ENCODE data around the gene EYA2. TPM values are rescaled to one million over a fixed set of nuclear protein-coding genes. Genes with fewer than 3 reads are reported as not detected.
A peak's percentile ranks its signal among the peaks of the same experiment; 100 is the strongest.

The EYA2 gene
- total RNA-seq, 3 donors from 2014 or later: 5.4 to 19.2 (median 12.5) TPM

GRCh38 chr20:46962452-46963195 is 68.0 kb downstream of the EYA2 start:
- Histone ChIP-seq H3K27me3 (no peaks in the 10 kb centered on the region), H3K36me3 (no peaks in the 10 kb centered on the region), H3K4me3 (no peak overlapping the region), H3K4me1 (peaks cover 7 to 8% of the 10 kb centered on the region in 2 donors), H3K27ac (peak overlapping the region; percentile 80 to 85), H3K9me3 (no peaks in the 10 kb centered on the region)
- intact Hi-C loops (cut with DNase I; ENCODE audit: low total_unique reads): no loop called here
- TF ChIP-seq POLR2A (IDR thresholded peaks at IDR 0.05) (no peak), POLR2AphosphoS5 (IDR thresholded peaks at IDR 0.05) (no peak)
- TF ChIP-seq, protein P1, sequence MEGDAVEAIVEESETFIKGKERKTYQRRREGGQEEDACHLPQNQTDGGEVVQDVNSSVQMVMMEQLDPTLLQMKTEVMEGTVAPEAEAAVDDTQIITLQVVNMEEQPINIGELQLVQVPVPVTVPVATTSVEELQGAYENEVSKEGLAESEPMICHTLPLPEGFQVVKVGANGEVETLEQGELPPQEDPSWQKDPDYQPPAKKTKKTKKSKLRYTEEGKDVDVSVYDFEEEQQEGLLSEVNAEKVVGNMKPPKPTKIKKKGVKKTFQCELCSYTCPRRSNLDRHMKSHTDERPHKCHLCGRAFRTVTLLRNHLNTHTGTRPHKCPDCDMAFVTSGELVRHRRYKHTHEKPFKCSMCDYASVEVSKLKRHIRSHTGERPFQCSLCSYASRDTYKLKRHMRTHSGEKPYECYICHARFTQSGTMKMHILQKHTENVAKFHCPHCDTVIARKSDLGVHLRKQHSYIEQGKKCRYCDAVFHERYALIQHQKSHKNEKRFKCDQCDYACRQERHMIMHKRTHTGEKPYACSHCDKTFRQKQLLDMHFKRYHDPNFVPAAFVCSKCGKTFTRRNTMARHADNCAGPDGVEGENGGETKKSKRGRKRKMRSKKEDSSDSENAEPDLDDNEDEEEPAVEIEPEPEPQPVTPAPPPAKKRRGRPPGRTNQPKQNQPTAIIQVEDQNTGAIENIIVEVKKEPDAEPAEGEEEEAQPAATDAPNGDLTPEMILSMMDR (IDR thresholded peaks at IDR 0.05): no peak
- DNase-seq (ENCODE audit: low spot score in 2 of 2): no peak

- intact Hi-C loops (cut with DNase I; ENCODE audit: low total_unique reads): no loop called here
- Histone ChIP-seq H3K4me1 (peaks cover 7 to 8% of the 10 kb centered on the region in 2 donors), H3K27me3 (no peaks in the 10 kb centered on the region), H3K9me3 (no peaks in the 10 kb centered on the region), H3K4me3 (no peak overlapping the region), H3K36me3 (no peaks in the 10 kb centered on the region), H3K27ac (peak overlapping the region; percentile 80 to 85)
- DNase-seq (ENCODE audit: low spot score in 2 of 2): peak; percentile 56 to 73
- TF ChIP-seq POLR2AphosphoS5 (IDR thresholded peaks at IDR 0.05) (no peak), POLR2A (IDR thresholded peaks at IDR 0.05) (no peak)
- TF ChIP-seq, protein P1 (IDR thresholded peaks at IDR 0.05): no peak
Measured at GRCh38 chr20:46963196-46963529, 68.5 kb downstream of the EYA2 start.

- H3K9me3 ChIP-seq: no peaks in the 10 kb centered on the region
- H3K4me3 ChIP-seq: no peak overlapping the region
- peak in 1 of 2 donors; percentile 54 for DNase-seq (ENCODE audit: low spot score in 2 of 2)
- H3K36me3 ChIP-seq: no peaks in the 10 kb centered on the region
- H3K27me3 ChIP-seq: no peaks in the 10 kb centered on the region
- intact Hi-C loops (cut with DNase I; ENCODE audit: low total_unique reads): no loop called here
- peaks cover 7 to 8% of the 10 kb centered on the region in 2 donors for H3K4me1 ChIP-seq
- TF ChIP-seq POLR2AphosphoS5 (IDR thresholded peaks at IDR 0.05) (no peak), POLR2A (IDR thresholded peaks at IDR 0.05) (no peak)
- TF ChIP-seq, protein P1 (IDR thresholded peaks at IDR 0.05): no peak
- H3K27ac ChIP-seq: peak overlapping the region; percentile 80 to 85
Measured at GRCh38 chr20:46963758-46964617, 69.3 kb downstream of the EYA2 start.

DNA sequence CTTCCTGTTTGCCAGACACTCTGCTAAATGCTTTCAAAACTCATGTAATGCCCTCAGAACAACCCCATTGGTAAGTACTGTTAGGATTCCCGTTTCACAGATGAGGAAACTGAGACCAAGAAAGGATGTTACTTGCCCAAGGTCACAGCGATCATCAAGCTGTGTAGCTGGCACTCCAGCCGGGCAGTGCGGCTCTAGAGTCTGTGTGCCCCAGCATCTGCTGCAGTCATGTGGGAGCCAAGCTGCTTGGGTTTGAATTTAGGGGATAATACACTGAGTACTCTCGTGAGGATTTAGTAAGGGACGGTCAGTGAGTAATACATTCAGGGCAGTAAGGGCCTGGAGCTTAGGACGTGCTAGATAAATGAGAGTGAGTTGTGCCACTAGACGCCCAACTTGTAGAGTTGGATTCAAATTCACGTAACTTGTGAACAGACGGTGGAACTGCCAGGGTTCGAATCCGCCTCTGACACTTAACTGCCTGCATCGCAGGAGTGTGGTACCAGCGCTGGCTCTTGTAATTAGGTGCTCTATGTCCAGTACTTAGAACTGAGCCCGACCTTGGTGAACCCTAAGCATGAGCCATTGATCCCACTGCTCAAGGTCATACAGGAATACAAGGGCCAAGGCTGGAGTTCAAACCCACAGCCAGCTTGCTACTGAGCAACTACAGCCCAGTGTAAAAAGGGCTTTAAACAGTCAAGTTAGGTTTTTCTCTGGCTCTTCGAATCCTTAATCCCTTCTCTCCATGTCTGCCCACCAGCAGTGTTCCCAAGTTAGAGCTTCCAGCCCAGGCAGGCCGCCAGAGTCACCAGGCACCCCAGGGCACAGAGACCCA is 70.2 kb downstream of the EYA2 start:
- DNase-seq (ENCODE audit: low spot score in 2 of 2): no peak
- H3K36me3 ChIP-seq: no peaks in the 10 kb centered on the region
- no peaks in the 10 kb centered on the region for H3K9me3 ChIP-seq
- no peaks in the 10 kb centered on the region for H3K27me3 ChIP-seq
- TF ChIP-seq POLR2AphosphoS5 (IDR thresholded peaks at IDR 0.05): no peak
- H3K4me1 ChIP-seq: peaks cover 7 to 8% of the 10 kb centered on the region in 2 donors
- H3K4me3 ChIP-seq: no peak overlapping the region
- H3K27ac ChIP-seq: peak overlapping the region; percentile 80 to 85
- intact Hi-C loops (cut with DNase I; ENCODE audit: low total_unique reads): no loop called here

DNA sequence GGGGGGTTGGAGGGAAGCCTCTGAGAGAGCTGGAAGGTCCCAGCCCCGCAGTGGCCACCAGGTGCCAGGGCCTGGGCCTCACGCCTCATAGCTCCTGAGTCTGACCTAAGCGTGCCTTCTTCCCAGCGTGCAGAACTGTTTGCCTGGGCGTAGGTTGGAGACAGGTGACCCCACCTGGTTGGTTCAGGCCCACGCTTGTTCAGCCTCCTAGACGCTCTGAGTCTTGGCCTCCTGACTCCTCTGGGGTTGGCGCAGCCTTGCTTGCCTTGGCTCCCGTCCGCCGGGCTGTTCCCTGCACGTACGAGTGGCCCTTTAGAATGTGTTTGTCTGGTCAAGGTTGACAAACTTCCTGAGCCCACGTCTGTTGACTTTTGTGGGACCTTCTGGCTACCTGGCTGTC is 70.8 kb downstream of the EYA2 start:
- peak overlapping the region; percentile 80 to 85 for H3K27ac ChIP-seq
- no peaks in the 10 kb centered on the region for H3K27me3 ChIP-seq
- peaks cover 7 to 8% of the 10 kb centered on the region in 2 donors for H3K4me1 ChIP-seq
- H3K9me3 ChIP-seq: no peaks in the 10 kb centered on the region
- H3K36me3 ChIP-seq: no peaks in the 10 kb centered on the region
- peak overlapping the region in 1 of 3 donors; percentile 19 for H3K4me3 ChIP-seq
- peak; percentile 64 to 78 for DNase-seq (ENCODE audit: low spot score in 2 of 2)
- TF ChIP-seq, protein P1 (IDR thresholded peaks at IDR 0.05): no peak
- TF ChIP-seq POLR2A (IDR thresholded peaks at IDR 0.05): no peak
- TF ChIP-seq POLR2AphosphoS5 (IDR thresholded peaks at IDR 0.05): no peak
- intact Hi-C loops (cut with DNase I; ENCODE audit: low total_unique reads): no loop called here

Data from breast epithelium (tissue), 4 donors.